Sigmoid colon (tissue), 4 donors: ENCODE measurements around the gene SPOPL.

ENCODE experiments used
- POLR2AphosphoS5 ChIP-seq, 4 donors: sonication (generic); formaldehyde crosslinking; IDR thresholded peaks; one replicate each; pipeline ENCODE4 v1.6.1; 2017; ENCODE audit warnings: antibody characterized with exemption in 4 of 4
- TF ChIP-seq, protein P1 (sequence below), 4 experiments: fragments of 450-650 bp in 3 of 4; fragments of 200-600 bp in 1 of 4; IDR thresholded peaks; one replicate each; pipeline ENCODE4 v1.5.1; 2016 to 2019; ENCODE audit warnings: antibody characterized with exemption in 4 of 4, mild to moderate bottlenecking in 3 of 4, moderate library complexity in 2 of 4

DNA sequence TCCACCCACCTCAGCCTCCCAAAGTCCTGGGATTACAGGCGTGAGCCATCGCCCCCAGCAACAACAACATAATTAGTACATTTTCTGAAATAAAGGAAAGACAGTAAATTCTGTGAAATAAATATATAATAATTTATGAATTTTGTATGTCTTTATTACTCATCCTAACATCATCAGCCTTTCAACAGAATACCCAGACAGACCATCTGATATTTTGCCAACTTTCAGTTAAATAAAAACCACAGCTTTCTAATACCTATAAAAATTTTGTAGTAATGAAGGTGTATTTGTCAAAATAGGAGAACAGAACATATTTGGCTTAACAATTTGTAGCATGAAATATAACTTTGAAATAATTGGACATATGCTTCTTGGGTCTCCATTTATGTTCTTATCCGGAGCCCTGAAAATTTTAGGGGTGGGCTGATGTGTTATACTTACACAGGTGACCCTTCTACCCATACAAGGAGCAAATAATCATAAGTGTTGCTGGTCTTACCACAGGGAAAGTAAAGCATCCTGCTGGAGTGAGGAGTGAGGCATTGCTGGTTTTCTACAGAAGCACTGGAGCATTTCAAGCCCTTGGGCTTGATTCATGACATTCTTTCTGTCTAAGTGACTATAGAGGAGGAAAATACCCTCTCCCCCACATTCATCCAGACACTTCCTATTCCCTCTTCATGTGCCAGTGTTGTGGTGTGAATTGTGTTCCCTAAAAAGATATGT, 99.3 kb downstream of the SPOPL start:
- TF ChIP-seq, protein P1, sequence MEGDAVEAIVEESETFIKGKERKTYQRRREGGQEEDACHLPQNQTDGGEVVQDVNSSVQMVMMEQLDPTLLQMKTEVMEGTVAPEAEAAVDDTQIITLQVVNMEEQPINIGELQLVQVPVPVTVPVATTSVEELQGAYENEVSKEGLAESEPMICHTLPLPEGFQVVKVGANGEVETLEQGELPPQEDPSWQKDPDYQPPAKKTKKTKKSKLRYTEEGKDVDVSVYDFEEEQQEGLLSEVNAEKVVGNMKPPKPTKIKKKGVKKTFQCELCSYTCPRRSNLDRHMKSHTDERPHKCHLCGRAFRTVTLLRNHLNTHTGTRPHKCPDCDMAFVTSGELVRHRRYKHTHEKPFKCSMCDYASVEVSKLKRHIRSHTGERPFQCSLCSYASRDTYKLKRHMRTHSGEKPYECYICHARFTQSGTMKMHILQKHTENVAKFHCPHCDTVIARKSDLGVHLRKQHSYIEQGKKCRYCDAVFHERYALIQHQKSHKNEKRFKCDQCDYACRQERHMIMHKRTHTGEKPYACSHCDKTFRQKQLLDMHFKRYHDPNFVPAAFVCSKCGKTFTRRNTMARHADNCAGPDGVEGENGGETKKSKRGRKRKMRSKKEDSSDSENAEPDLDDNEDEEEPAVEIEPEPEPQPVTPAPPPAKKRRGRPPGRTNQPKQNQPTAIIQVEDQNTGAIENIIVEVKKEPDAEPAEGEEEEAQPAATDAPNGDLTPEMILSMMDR (IDR thresholded peaks at IDR 0.05): no peak
- TF ChIP-seq POLR2AphosphoS5 (IDR thresholded peaks at IDR 0.05): no peak
